NCI-H345 (cell line): ENCODE data around the gene CSAG1.
"Not testable (repeated sequence)": the region's sequence is repeated elsewhere in the genome, so short reads cannot be mapped to it uniquely, and the experiment has no call there.

Experiments used
- DNase-seq: peaks from one replicate; lab custom pipeline; 2025; lab: John Stamatoyannopoulos, UW

The CSAG1 gene

GRCh38 chrX:152697952-152698931, 35.3 kb downstream of the CSAG1 start, which contains the start of gene MAGEA3:
TSS of gene MAGEA3 (plus strand) at chrX:152698794. CDS start at chrX:152700833, 2,039 bp downstream.
- not testable (repeated sequence) for DNase-seq

- DNase-seq, result not testable (repeated sequence)
Measured at GRCh38 chrX:152681012-152681411, 52.5 kb downstream of the CSAG1 start.
